Panc1 (cell line): ENCODE data around the gene ZBTB45. TPM values are rescaled to one million over a fixed set of nuclear protein-coding genes. Genes with fewer than 3 reads are reported as not detected.
A peak's percentile ranks its signal among the peaks of the same experiment; 100 is the strongest.

Experiments
- ATAC-seq: fragments of 200-7000 bp; cut with Tn5 transposase; 2 replicates; pipeline ENCODE4 v1.9.1; 2020; ENCODE audit warnings: mild to moderate bottlenecking, moderate library complexity
- BruUV-seq: library from RNA; stranded (reverse); fragments of 400-500 nt; replicated peaks from 2 replicates; lab custom pipeline; 2021; lab: Mats Ljungman, UMichigan
- CTCF ChIA-PET: fragments of 300-600 bp; sonication (Branson Sonifier 250); formaldehyde crosslinking; loops from one replicate; lab custom pipeline; 2022; ENCODE audit warnings: antibody characterized with exemption; lab: Charles Lee
- POLR2A ChIA-PET: fragments of 300-600 bp; sonication (Branson Sonifier 250); formaldehyde crosslinking; loops from one replicate; lab custom pipeline; 2022; ENCODE audit warnings: antibody characterized with exemption; lab: Charles Lee
- DNase-seq: peaks from one replicate; pipeline ENCODE4 v3.0.0-alpha.2; 2010; ENCODE audit warnings: low read depth, low spot score
- H3K27ac ChIP-seq: 2 replicates; pipeline ENCODE4 v1.5.1; 2011; ENCODE audit warnings: mild to moderate bottlenecking, low read length, inconsistent platforms
- H3K27me3 ChIP-seq: fragments of 200-500 bp; sonication (Bioruptor generic); 2 replicates; pipeline ENCODE4 v1.6.0; 2014; ENCODE audit warnings: low read length, inconsistent platforms; ENCODE audit not compliant: control insufficient read depth, insufficient read depth
- H3K36me3 ChIP-seq: fragments of 200-500 bp; sonication (Bioruptor generic); 2 replicates; pipeline ENCODE4 v1.5.1; 2014; ENCODE audit warnings: inconsistent platforms, mild to moderate bottlenecking, low read length, moderate library complexity; ENCODE audit not compliant: control insufficient read depth, insufficient read depth
- H3K4me1 ChIP-seq: 2 replicates; pipeline ENCODE4 v1.5.1; 2011; ENCODE audit warnings: inconsistent platforms, mild to moderate bottlenecking, low read length, moderate library complexity; ENCODE audit not compliant: control insufficient read depth, insufficient read depth
- H3K4me3 ChIP-seq, 2 experiments: 2 replicates each; pipeline ENCODE4 v1.5.1; 2011 to 2012; ENCODE audit warnings: low read depth in 2 of 2, low read length in 2 of 2, mild to moderate bottlenecking in 2 of 2, inconsistent platforms in 1 of 2, moderate library complexity in 1 of 2
- H3K9me3 ChIP-seq: fragments of 200-500 bp; sonication (Bioruptor generic); 2 replicates; pipeline ENCODE4 v1.5.1; 2014; ENCODE audit warnings: low read depth, mild to moderate bottlenecking, inconsistent platforms, low read length, moderate library complexity; ENCODE audit not compliant: control insufficient read depth, insufficient read depth
- CTCF ChIP-seq: fragments of 450-650 bp; IDR thresholded peaks from 2 replicates; pipeline ENCODE4 v1.5.1; 2017; ENCODE audit warnings: mild to moderate bottlenecking
- POLR2AphosphoS5 ChIP-seq: IDR thresholded peaks from 2 replicates; pipeline ENCODE4 v1.6.1; 2012; ENCODE audit warnings: mild to moderate bottlenecking, low read depth, low read length, moderate library complexity
- REST ChIP-seq, 2 experiments: IDR thresholded peaks; 2 replicates each; pipeline ENCODE4 v1.6.1; 2011 to 2012; ENCODE audit warnings: low read depth in 2 of 2, control low read depth in 1 of 2, low read length in 1 of 2, mild to moderate bottlenecking in 1 of 2, moderate library complexity in 1 of 2; ENCODE audit not compliant: insufficient read depth in 1 of 2
- SIN3A ChIP-seq: IDR thresholded peaks from 2 replicates; pipeline ENCODE4 v1.6.1; 2012; ENCODE audit warnings: low read depth, mild to moderate bottlenecking, low read length, moderate library complexity, borderline replicate concordance; ENCODE audit not compliant: insufficient read depth
- TCF7L2 ChIP-seq: IDR thresholded peaks from 2 replicates; pipeline ENCODE4 v1.6.1; 2011; ENCODE audit warnings: mild to moderate bottlenecking, low read depth, low read length, inconsistent platforms
- in situ Hi-C: cut with HindIII; loops from 2 replicates; pipeline ENCODE4 v1.10.0; 2016; ENCODE audit warnings: low sequenced_read_pairs, low pct_unique_long_range_greater_than_20kb
- intact Hi-C: fragments of 100-400 bp; cut with micrococcal nuclease; formaldehyde crosslinking; loops from one replicate; pipeline ENCODE4 v1.10.0; 2022; ENCODE audit not compliant: unreplicated experiment
- total RNA-seq: library from RNA; stranded (reverse); gene quantifications from one replicate; pipeline ENCODE4 v1.2.1, GENCODE V29; 2021; ENCODE audit not compliant: unreplicated experiment

The ZBTB45 gene
- total RNA-seq, 1 experiment from 2014 or later: 24.7 TPM

- H3K27ac ChIP-seq: no peak overlapping the region
- no peaks in the 10 kb centered on the region for H3K36me3 ChIP-seq
- ChIA-PET POLR2A (no interaction called here), CTCF (no interaction called here)
- H3K27me3 ChIP-seq: no peaks in the 10 kb centered on the region
- DNase-seq (no peak), ATAC-seq (no peak)
- intact Hi-C loops: no loop called here
- in situ Hi-C loops: no loop called here
- H3K4me1 ChIP-seq: peaks cover 2% of the 10 kb centered on the region; the same call in 1 of the 2 replicates
- no TSS peak for BruUV-seq
- TF ChIP-seq SIN3A (no peak), REST (IDR thresholded peaks at IDR 0.05; ENCODE audit: insufficient read depth in 1 of 2, low read depth in 2 of 2, low read length in 1 of 2) (no peak), POLR2AphosphoS5 (no peak), CTCF (no peak), TCF7L2 (no peak)
- H3K4me3 ChIP-seq: peak overlapping the region; percentile 73 to 93
- H3K9me3 ChIP-seq: no peaks in the 10 kb centered on the region
Measured at GRCh38 chr19:58468216-58468839, 51.3 kb downstream of the ZBTB45 start.

GRCh38 chr19:58466760-58467589 is 52.6 kb downstream of the ZBTB45 start, which contains the start of gene ZNF324:
TSS of gene ZNF324 (plus strand) at chr19:58467080. CDS start at chr19:58469186, 2,106 bp downstream.
- Histone ChIP-seq H3K9me3 (no peaks in the 10 kb centered on the region), H3K27me3 (no peaks in the 10 kb centered on the region), H3K36me3 (no peaks in the 10 kb centered on the region), H3K4me3 (peak within 1 kb of the TSS; percentile 73 to 93), H3K4me1 (peaks cover 2% of the 10 kb centered on the region; the same call in 1 of the 2 replicates), H3K27ac (peak within 1 kb of the TSS; percentile 72)
- intact Hi-C loops: no loop called here
- TF ChIP-seq REST (IDR thresholded peaks at IDR 0.05; ENCODE audit: insufficient read depth in 1 of 2, low read depth in 2 of 2, low read length in 1 of 2): no peak
- TF ChIP-seq TCF7L2: peak; percentile 94
- TF ChIP-seq CTCF: no peak
- TF ChIP-seq POLR2AphosphoS5: peak; percentile 64; the same call in 1 of the 2 replicates
- TF ChIP-seq SIN3A: peak; percentile 98
- CTCF ChIA-PET: no interaction called here
- ATAC-seq (peak; percentile 98), DNase-seq (peak; percentile 71)
- POLR2A ChIA-PET: interaction anchor here (0.7 kb wide), 2 partner anchors 9 to 18 kb away, joined by 3 read pairs; partner anchors contain the start of gene ZNF446
- in situ Hi-C loops: no loop called here
- BruUV-seq: no TSS peak
